K562 (cell line): ENCODE measurements around the gene RNMT. TPM values are rescaled to one million over a fixed set of nuclear protein-coding genes. Genes with fewer than 3 reads are reported as not detected.

ENCODE experiments used
- ATAC-seq: fragments of 200-7000 bp; cut with Tn5 transposase; 3 replicates; pipeline ENCODE4 v1.9.1; 2020; ENCODE audit warnings: moderate library complexity
- BruUV-seq: library from RNA; stranded (reverse); fragments of 400-500 nt; replicated peaks from 2 replicates; lab custom pipeline; 2021; lab: Mats Ljungman, UMichigan
- CTCF ChIA-PET: fragments of 300-600 bp; formaldehyde crosslinking; extraction: SDS; loops from one replicate; lab custom pipeline; 2021; ENCODE audit warnings: low intra/inter-chr PET ratio; lab: Yijun Ruan, JAX
- POLR2A ChIA-PET: fragments of 300-600, 350-650 bp; sonication (Branson Sonifier 250); formaldehyde crosslinking; extraction: SDS; loops from one replicate; lab custom pipeline; 2021; ENCODE audit warnings: antibody characterized with exemption, inconsistent platforms; lab: Yijun Ruan, JAX
- DNase-seq, 4 experiments: peaks; one replicate each; pipeline versions ENCODE4 v3.0.0 to v3.0.0-alpha.2; 2011 to 2018; ENCODE audit warnings: low spot score in 3 of 4, mixed read lengths in 3 of 4; ENCODE audit errors: extremely low read depth in 1 of 4
- FAIRE-seq: peaks from 2 replicates; lab custom pipeline; 2011; peaks lifted over from hg19 to GRCh38; lab: Jason Lieb, UNC
- H2AFZ ChIP-seq: 2 replicates; pipeline ENCODE4 v1.6.0; 2011; ENCODE audit warnings: low read depth, low read length, control low read depth, inconsistent platforms
- H3K27ac ChIP-seq: fragments of 200-600 bp; 3 replicates; pipeline ENCODE4 v1.8.0; 2011; ENCODE audit warnings: low read depth, mild to moderate bottlenecking, control low read depth, inconsistent platforms, low read length, moderate library complexity, mixed read lengths; ENCODE audit errors: extremely low read depth
- H3K27me3 ChIP-seq, 2 experiments: fragments of 300-600 bp in 1 of 2; 2 replicates in 1 of 2; 3 replicates in 1 of 2; pipeline versions ENCODE4 v1.6.0 to v1.8.0; 2011; ENCODE audit warnings: inconsistent platforms in 2 of 2, low read length in 2 of 2, mild to moderate bottlenecking in 1 of 2, mixed read lengths in 1 of 2, moderate library complexity in 1 of 2; ENCODE audit not compliant: control insufficient read depth in 2 of 2, insufficient read depth in 2 of 2
- H3K36me3 ChIP-seq: fragments of 300-600 bp; 3 replicates; pipeline ENCODE4 v1.8.0; 2011; ENCODE audit warnings: mild to moderate bottlenecking, low read length, inconsistent platforms; ENCODE audit not compliant: control insufficient read depth, insufficient read depth
- H3K4me1 ChIP-seq, 2 experiments: fragments of 200-600 bp in 1 of 2; replicated peaks in 1 of 2; 2 replicates in 1 of 2; 3 replicates in 1 of 2; pipeline versions ENCODE4 v1.5.1 to v1.8.0; 2011; ENCODE audit warnings: inconsistent platforms in 2 of 2, low read length in 2 of 2, mild to moderate bottlenecking in 1 of 2, mixed read lengths in 1 of 2, moderate library complexity in 1 of 2; ENCODE audit not compliant: control insufficient read depth in 2 of 2, insufficient read depth in 2 of 2
- H3K4me2 ChIP-seq: 2 replicates; pipeline ENCODE4 v1.6.1; 2011; ENCODE audit warnings: low read length, control low read depth, inconsistent platforms, mixed read lengths; ENCODE audit not compliant: insufficient read depth
- H3K4me3 ChIP-seq: fragments of 200-600 bp; sonication (generic), shearing (Covaris generic); 2 replicates; pipeline ENCODE4 v1.5.1; 2016; ENCODE audit warnings: control low read depth, inconsistent platforms
- H3K79me2 ChIP-seq: fragments of 200-600 bp; 3 replicates; pipeline ENCODE4 v1.8.0; 2011; ENCODE audit warnings: low read length, inconsistent platforms; ENCODE audit not compliant: control insufficient read depth, insufficient read depth
- H3K9ac ChIP-seq, 2 experiments: 2 replicates each; pipeline versions ENCODE4 v1.6.0 to v1.6.1; 2011; ENCODE audit warnings: low read depth in 2 of 2, low read length in 2 of 2, control low read depth in 1 of 2, inconsistent platforms in 1 of 2, mild to moderate bottlenecking in 1 of 2, mixed read lengths in 1 of 2; ENCODE audit not compliant: insufficient read depth in 1 of 2
- H3K9me1 ChIP-seq: one replicate; pipeline ENCODE4 v1.6.0; 2011; ENCODE audit warnings: inconsistent platforms, mild to moderate bottlenecking, low read length, moderate library complexity; ENCODE audit not compliant: control insufficient read depth, insufficient read depth
- H3K9me3 ChIP-seq: replicated peaks from 2 replicates; pipeline ENCODE4 v1.5.1; 2011; ENCODE audit warnings: low read depth, low read length, inconsistent platforms; ENCODE audit not compliant: control insufficient read depth, insufficient read depth
- H4K20me1 ChIP-seq: replicated peaks from 2 replicates; pipeline ENCODE4 v1.6.1; 2011; ENCODE audit warnings: low read length, inconsistent platforms, mixed read lengths; ENCODE audit not compliant: control insufficient read depth, insufficient read depth
- ARID2 ChIP-seq: fragments of 450-650 bp; IDR thresholded peaks from 2 replicates; pipeline ENCODE4 v1.6.1; 2017; ENCODE audit warnings: antibody characterized with exemption, mild to moderate bottlenecking
- CBX1 ChIP-seq: sonication (generic); IDR thresholded peaks from 2 replicates; pipeline ENCODE4 v1.6.1; 2016; ENCODE audit warnings: antibody characterized with exemption, low read depth, mild to moderate bottlenecking
- DNMT1 ChIP-seq: fragments of 450-650 bp; IDR thresholded peaks from 2 replicates; pipeline ENCODE4 v1.6.1; 2016; ENCODE audit warnings: antibody characterized with exemption, mild to moderate bottlenecking
- LEF1 ChIP-seq: fragments of 450-650 bp; IDR thresholded peaks from 2 replicates; pipeline ENCODE4 v1.6.1; 2016; ENCODE audit warnings: mild to moderate bottlenecking
- PHB ChIP-seq: fragments of 250-450 bp; sonication (Bioruptor Pico); IDR thresholded peaks from 2 replicates; pipeline ENCODE4 v1.5.0; 2021
- POLR2AphosphoS2 ChIP-seq: IDR thresholded peaks from 2 replicates; pipeline ENCODE4 v1.6.1; 2012; ENCODE audit warnings: low read length, improper control_type of control experiment
- PTBP1 ChIP-seq: fragments of 200-400 bp; formaldehyde crosslinking; IDR thresholded peaks from 2 replicates; pipeline ENCODE4 v1.6.1; 2017; ENCODE audit warnings: low read depth, low read length
- SUPT5H ChIP-seq: fragments of 450-650 bp; IDR thresholded peaks from 2 replicates; pipeline ENCODE4 v1.6.1; 2016
- TAF7 ChIP-seq: fragments of 450-650 bp; IDR thresholded peaks from 2 replicates; pipeline ENCODE4 v1.6.1; 2016; ENCODE audit warnings: missing genetic modification characterization, missing compliant biosample characterization
- TRIM28 ChIP-seq: fragments of 450-650 bp; IDR thresholded peaks from 2 replicates; pipeline ENCODE4 v1.6.1; 2017
- WGBS: fragments of 100-300 bp; shearing (Covaris generic); methylation state at CpG from one replicate; pipeline ENCODE4 v1.1.6; 2016; ENCODE audit warnings: low coverage, mixed read lengths; ENCODE audit not compliant: insufficient coverage; ENCODE audit errors: missing lambda C conversion rate; 5-methylcytosine and 5-hydroxymethylcytosine counted together
- in situ Hi-C: fragments of 300-500 bp; cut with MboI; formaldehyde crosslinking; loops from 4 replicates; pipeline ENCODE4 v1.15.0; 2018; ENCODE audit warnings: inconsistent platforms, mixed read lengths
- intact Hi-C: fragments of 100-400 bp; cut with micrococcal nuclease; formaldehyde crosslinking; loops from 2 replicates; pipeline ENCODE4 v1.14.2; 2022
- polyA plus RNA-seq, 8 experiments: library from polyadenylated mRNA; depleted of rRNA in 4 of 8; stranded (reverse) in 5 of 8; unstranded in 3 of 8; fragments of >200 nt; fragmentation: Nextera tagmentation in 2 of 8; fragmentation: Illumina TruSeq in 1 of 8; extraction: Ambion mirVana in 2 of 8; extraction: Trizol in 1 of 8; gene quantifications; 2 replicates each; pipeline versions ENCODE4 v1.2.1 to v1.2.3, GENCODE V29; 2011 to 2014; ENCODE audit warnings: inconsistent platforms in 1 of 8, missing spikeins in 1 of 8
- total RNA-seq, 7 experiments: library from RNA; depleted of rRNA in 6 of 7; stranded (reverse); fragments of >200 nt in 6 of 7; fragmentation: Illumina TruSeq in 2 of 7; extraction: Trizol in 2 of 7; gene quantifications; 2 replicates each; pipeline versions ENCODE4 v1.2.1 to v1.2.3, GENCODE V29; 2011 to 2021; ENCODE audit warnings: low replicate concordance in 1 of 7
- TF ChIP-seq, protein P1 (sequence below): sonication (generic); formaldehyde crosslinking; IDR thresholded peaks from 2 replicates; pipeline ENCODE4 v1.8.1; 2023; ENCODE audit warnings: mild to moderate bottlenecking, missing genetic modification reagents
- TF ChIP-seq, protein P2 (sequence below), 2 experiments: IDR thresholded peaks; 2 replicates each; pipeline ENCODE4 v1.6.1; 2012; ENCODE audit warnings: improper control_type of control experiment in 2 of 2, low read depth in 2 of 2, low read length in 2 of 2, borderline replicate concordance in 1 of 2

Gene RNMT
- total and polyA plus RNA-seq, 9 of the 15 experiments (the other 6 are each of a cell fraction or from before 2014, with no cell fraction given): 20.2 to 63.4 (median 34.1) TPM

DNA sequence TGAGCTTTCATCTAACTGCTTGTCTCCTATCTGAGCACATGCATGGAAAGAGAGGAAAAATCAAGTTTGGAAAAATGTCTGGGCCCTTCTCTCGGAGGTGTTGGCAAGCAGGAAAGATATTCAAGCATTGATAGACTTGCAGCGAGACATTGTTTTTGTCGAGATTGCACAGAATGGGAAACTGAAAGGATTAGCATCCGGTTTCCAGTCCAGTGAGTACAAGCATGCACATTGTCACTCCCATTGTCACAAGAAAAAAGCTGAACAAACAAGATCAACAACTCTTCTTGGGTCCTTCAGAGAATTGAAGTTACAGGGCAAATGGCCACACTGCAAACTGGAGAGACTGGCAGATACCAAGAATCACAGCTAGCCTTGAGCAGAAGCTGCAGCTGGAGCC is 77.8 kb downstream of the RNMT start:
- no TSS peak for BruUV-seq
- ChIA-PET CTCF (no interaction called here), POLR2A (no interaction called here)
- intact Hi-C loops: loop anchor here (5.0 kb wide), 1 partner anchor 247 kb away; no protein-coding TSS in a partner anchor
- Histone ChIP-seq H3K79me2 (no peaks in the 10 kb centered on the region), H3K9ac (no peak overlapping the region), H3K4me1 (peaks cover 0 to 5% of the 10 kb centered on the region in 2 experiments; a peak in 2 of 5 replicates), H2AFZ (no peak overlapping the region), H3K27ac (no peak overlapping the region), H3K9me1 (no peaks in the 10 kb centered on the region), H3K36me3 (no peaks in the 10 kb centered on the region), H4K20me1 (no peaks in the 10 kb centered on the region), H3K4me2 (no peak overlapping the region), H3K9me3 (no peaks in the 10 kb centered on the region), H3K27me3 (peaks cover 6 to 21% of the 10 kb centered on the region in 2 experiments; a peak in 4 of 5 replicates), H3K4me3 (no peak overlapping the region)
- no peak for ATAC-seq
- in situ Hi-C loops: no loop called here
- no peak for FAIRE-seq
- WGBS: 0% methylated on average over 4 of the region's 4 CpGs
- no peak for DNase-seq
- TF ChIP-seq POLR2AphosphoS2: no peak

DNA sequence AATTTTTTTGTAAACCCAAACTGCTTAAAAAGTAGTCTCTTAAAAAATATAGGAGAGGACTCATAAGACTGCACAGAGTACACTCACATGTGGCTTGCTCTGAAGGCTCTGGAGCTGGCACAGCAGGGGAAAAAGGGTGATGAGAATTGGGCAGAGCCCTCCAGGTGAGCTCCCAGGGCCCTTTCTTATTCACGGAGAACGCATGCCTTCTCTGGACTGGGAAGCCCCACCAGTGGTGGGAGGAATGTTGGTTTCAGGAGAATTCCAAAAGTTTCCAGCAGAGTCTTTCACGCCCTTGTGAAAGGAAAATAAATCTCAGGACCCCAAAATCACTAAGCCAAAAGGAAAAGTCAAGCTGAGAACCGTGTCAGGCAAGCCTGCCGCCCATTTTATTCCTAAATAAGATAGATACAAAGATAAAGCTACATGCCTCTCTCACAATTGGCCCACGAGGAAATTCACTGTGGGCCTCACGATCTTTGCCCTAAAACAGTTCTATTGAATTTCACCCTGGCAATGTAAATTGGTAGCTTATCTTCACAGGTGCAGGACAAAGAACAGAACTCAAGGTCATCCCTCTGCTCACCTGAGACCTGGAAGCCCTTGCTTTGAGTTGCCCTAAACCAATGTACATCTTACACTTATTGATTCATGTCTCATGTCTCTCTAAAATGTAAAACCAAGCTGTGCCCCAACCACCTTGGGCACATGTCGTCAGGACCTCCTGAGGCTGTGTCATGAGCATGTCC is 82.0 kb downstream of the RNMT start:
- intact Hi-C loops: no loop called here
- TF ChIP-seq, protein P1, sequence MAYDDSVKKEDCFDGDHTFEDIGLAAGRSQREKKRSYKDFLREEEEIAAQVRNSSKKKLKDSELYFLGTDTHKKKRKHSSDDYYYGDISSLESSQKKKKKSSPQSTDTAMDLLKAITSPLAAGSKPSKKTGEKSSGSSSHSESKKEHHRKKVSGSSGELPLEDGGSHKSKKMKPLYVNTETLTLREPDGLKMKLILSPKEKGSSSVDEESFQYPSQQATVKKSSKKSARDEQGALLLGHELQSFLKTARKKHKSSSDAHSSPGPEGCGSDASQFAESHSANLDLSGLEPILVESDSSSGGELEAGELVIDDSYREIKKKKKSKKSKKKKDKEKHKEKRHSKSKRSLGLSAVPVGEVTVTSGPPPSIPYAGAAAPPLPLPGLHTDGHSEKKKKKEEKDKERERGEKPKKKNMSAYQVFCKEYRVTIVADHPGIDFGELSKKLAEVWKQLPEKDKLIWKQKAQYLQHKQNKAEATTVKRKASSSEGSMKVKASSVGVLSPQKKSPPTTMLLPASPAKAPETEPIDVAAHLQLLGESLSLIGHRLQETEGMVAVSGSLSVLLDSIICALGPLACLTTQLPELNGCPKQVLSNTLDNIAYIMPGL (CRISPR knock-in tag): no peak
- no peak for TF ChIP-seq CBX1
- TF ChIP-seq, protein P2, sequence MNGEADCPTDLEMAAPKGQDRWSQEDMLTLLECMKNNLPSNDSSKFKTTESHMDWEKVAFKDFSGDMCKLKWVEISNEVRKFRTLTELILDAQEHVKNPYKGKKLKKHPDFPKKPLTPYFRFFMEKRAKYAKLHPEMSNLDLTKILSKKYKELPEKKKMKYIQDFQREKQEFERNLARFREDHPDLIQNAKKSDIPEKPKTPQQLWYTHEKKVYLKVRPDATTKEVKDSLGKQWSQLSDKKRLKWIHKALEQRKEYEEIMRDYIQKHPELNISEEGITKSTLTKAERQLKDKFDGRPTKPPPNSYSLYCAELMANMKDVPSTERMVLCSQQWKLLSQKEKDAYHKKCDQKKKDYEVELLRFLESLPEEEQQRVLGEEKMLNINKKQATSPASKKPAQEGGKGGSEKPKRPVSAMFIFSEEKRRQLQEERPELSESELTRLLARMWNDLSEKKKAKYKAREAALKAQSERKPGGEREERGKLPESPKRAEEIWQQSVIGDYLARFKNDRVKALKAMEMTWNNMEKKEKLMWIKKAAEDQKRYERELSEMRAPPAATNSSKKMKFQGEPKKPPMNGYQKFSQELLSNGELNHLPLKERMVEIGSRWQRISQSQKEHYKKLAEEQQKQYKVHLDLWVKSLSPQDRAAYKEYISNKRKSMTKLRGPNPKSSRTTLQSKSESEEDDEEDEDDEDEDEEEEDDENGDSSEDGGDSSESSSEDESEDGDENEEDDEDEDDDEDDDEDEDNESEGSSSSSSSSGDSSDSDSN (IDR thresholded peaks at IDR 0.05; ENCODE audit: borderline replicate concordance in 1 of 2, low read depth in 2 of 2, low read length in 2 of 2): no peak
- TF ChIP-seq PTBP1: no peak
- TF ChIP-seq SUPT5H: no peak
- no peak for TF ChIP-seq DNMT1
- TF ChIP-seq LEF1: no peak
- no peak for TF ChIP-seq PHB (CRISPR knock-in tag)
- TF ChIP-seq TRIM28: no peak
- no peak for TF ChIP-seq ARID2
- TF ChIP-seq TAF7: no peak

More for the DNA sequence above, 82.0 kb downstream of the RNMT start:
- WGBS: 0% methylated on average over 8 of the region's 8 CpGs
- BruUV-seq: no TSS peak
- in situ Hi-C loops: no loop called here
- Histone ChIP-seq H3K79me2 (no peaks in the 10 kb centered on the region), H4K20me1 (no peaks in the 10 kb centered on the region), H3K27me3 (peaks cover 0 to under 1% of the 10 kb centered on the region in 2 experiments; a peak in 1 of 5 replicates), H3K4me1 (no peaks in the 10 kb centered on the region), H3K9me1 (no peaks in the 10 kb centered on the region), H3K4me2 (no peak overlapping the region), H3K9ac (no peak overlapping the region), H3K4me3 (no peak overlapping the region), H3K36me3 (no peaks in the 10 kb centered on the region), H2AFZ (no peak overlapping the region), H3K9me3 (no peaks in the 10 kb centered on the region), H3K27ac (no peak overlapping the region)
- DNase-seq (no peak), FAIRE-seq (no peak), ATAC-seq (no peak)
- POLR2A ChIA-PET: interaction anchor here (0.6 kb wide), 1 partner anchor 10 kb away, joined by 3 read pairs; no protein-coding TSS in a partner anchor
- CTCF ChIA-PET: no interaction called here
